HepG2 (cell line): Measurements from ENCODE around the gene LRRC15. TPM values are rescaled to one million over a fixed set of nuclear protein-coding genes. Genes with fewer than 3 reads are reported as not detected.

ENCODE experiments used
- ATAC-seq: fragments of 200-7000 bp; cut with Tn5 transposase; 3 replicates; pipeline ENCODE4 v1.9.1; 2020; ENCODE audit warnings: mild to moderate bottlenecking, moderate library complexity
- BruUV-seq: library from RNA; stranded (reverse); fragments of 400-500 nt; replicated peaks from 2 replicates; lab custom pipeline; 2021; lab: Mats Ljungman, UMichigan
- CTCF ChIA-PET: fragments of 300-600 bp; formaldehyde crosslinking; extraction: SDS; loops from one replicate; lab custom pipeline; 2021; ENCODE audit warnings: low total read pairs, inconsistent platforms, low intra/inter-chr PET ratio; lab: Yijun Ruan, JAX
- POLR2A ChIA-PET: fragments of 350-600 bp; sonication (Branson Sonifier 250); formaldehyde crosslinking; loops from one replicate; lab custom pipeline; 2020; ENCODE audit warnings: antibody characterized with exemption, inconsistent platforms; lab: Yijun Ruan, JAX
- DNase-seq: peaks from one replicate; pipeline ENCODE4 v3.0.0-alpha.2; 2015; ENCODE audit warnings: low spot score
- FAIRE-seq: peaks from 3 replicates; lab custom pipeline; 2011; peaks lifted over from hg19 to GRCh38; lab: Jason Lieb, UNC
- H2AFZ ChIP-seq: one replicate; pipeline ENCODE4 v1.6.1; 2011; ENCODE audit warnings: low read length, inconsistent platforms
- H3K27ac ChIP-seq: fragments of 300-600 bp; 3 replicates; pipeline ENCODE4 v1.8.0; 2011; ENCODE audit warnings: mixed run types, mild to moderate bottlenecking, mixed read lengths, low read length, inconsistent platforms; ENCODE audit not compliant: insufficient read depth; ENCODE audit errors: extremely low read length
- H3K27me3 ChIP-seq, 2 experiments: fragments of 200-600 bp in 1 of 2; 2 replicates in 1 of 2; 3 replicates in 1 of 2; pipeline versions ENCODE4 v1.6.0 to v1.8.0; 2011; ENCODE audit warnings: low read length in 2 of 2, mild to moderate bottlenecking in 2 of 2, moderate library complexity in 2 of 2, inconsistent platforms in 1 of 2; ENCODE audit not compliant: insufficient read depth in 2 of 2, control insufficient read depth in 1 of 2
- H3K36me3 ChIP-seq, 2 experiments: fragments of 200-600 bp in 1 of 2; replicated peaks in 1 of 2; 2 replicates in 1 of 2; 3 replicates in 1 of 2; pipeline versions ENCODE4 v1.5.1 to v1.8.0; 2011; ENCODE audit warnings: low read length in 2 of 2, inconsistent platforms in 1 of 2; ENCODE audit not compliant: insufficient read depth in 2 of 2, control insufficient read depth in 1 of 2
- H3K4me1 ChIP-seq: 2 replicates; pipeline ENCODE4 v1.5.1; 2012; ENCODE audit warnings: low read length, inconsistent platforms; ENCODE audit not compliant: insufficient read depth
- H3K4me2 ChIP-seq: 2 replicates; pipeline ENCODE4 v1.6.0; 2011; ENCODE audit warnings: low read depth, low read length, inconsistent platforms
- H3K4me3 ChIP-seq, 3 experiments: fragments of 200-600 bp in 1 of 3; sonication (generic), shearing (Covaris generic) in 1 of 3; replicated peaks in 1 of 3; 2 replicates each; pipeline ENCODE4 v1.5.1; 2011 to 2016; ENCODE audit warnings: low read length in 3 of 3, inconsistent platforms in 2 of 3, low read depth in 2 of 3, mild to moderate bottlenecking in 2 of 3, control low read depth in 1 of 3, mixed read lengths in 1 of 3; ENCODE audit not compliant: insufficient read depth in 1 of 3
- H3K79me2 ChIP-seq: one replicate; pipeline ENCODE4 v1.6.1; 2011; ENCODE audit warnings: low read length, inconsistent platforms; ENCODE audit not compliant: insufficient read depth
- H3K9ac ChIP-seq: 2 replicates; pipeline ENCODE4 v1.6.0; 2011; ENCODE audit warnings: mild to moderate bottlenecking, low read depth, low read length, inconsistent platforms; ENCODE audit not compliant: insufficient read depth
- H3K9me3 ChIP-seq: 2 replicates; pipeline ENCODE4 v1.5.1; 2012; ENCODE audit warnings: mild to moderate bottlenecking, low read length
- H4K20me1 ChIP-seq: 2 replicates; pipeline ENCODE4 v1.6.0; 2011; ENCODE audit warnings: inconsistent platforms, mild to moderate bottlenecking, low read length, moderate library complexity; ENCODE audit not compliant: insufficient read depth
- BCL6 ChIP-seq: IDR thresholded peaks from 2 replicates; pipeline ENCODE4 v1.6.1; 2016; ENCODE audit warnings: missing genetic modification reagents, missing compliant biosample characterization
- BRD4 ChIP-seq: sonication (generic); formaldehyde crosslinking; IDR thresholded peaks from 2 replicates; pipeline ENCODE4 v1.4.0; 2020; ENCODE audit warnings: missing genetic modification reagents
- CENPX ChIP-seq: sonication (generic); formaldehyde crosslinking; IDR thresholded peaks from 2 replicates; pipeline ENCODE4 v1.9.0; 2021; ENCODE audit warnings: mild to moderate bottlenecking, missing genetic modification reagents, moderate library complexity
- GATAD1 ChIP-seq: IDR thresholded peaks from 2 replicates; pipeline ENCODE4 v1.6.1; 2016; ENCODE audit warnings: missing genetic modification reagents, missing compliant biosample characterization
- HES4 ChIP-seq: sonication (generic); formaldehyde crosslinking; IDR thresholded peaks from 2 replicates; pipeline ENCODE4 v1.9.0; 2021; ENCODE audit warnings: mild to moderate bottlenecking, missing genetic modification reagents, borderline replicate concordance
- HNF4A ChIP-seq: sonication (generic); formaldehyde crosslinking; IDR thresholded peaks from 2 replicates; pipeline ENCODE4 v1.4.0; 2020; ENCODE audit warnings: missing genetic modification reagents
- HNRNPUL1 ChIP-seq: fragments of 200-400 bp; formaldehyde crosslinking; IDR thresholded peaks from 2 replicates; pipeline ENCODE4 v1.6.1; 2017; ENCODE audit warnings: low read depth, mild to moderate bottlenecking, low read length, moderate library complexity
- MIER2 ChIP-seq: IDR thresholded peaks from 2 replicates; pipeline ENCODE4 v1.6.1; 2016; ENCODE audit warnings: missing biosample characterization, missing genetic modification reagents
- NR2F1 ChIP-seq, 2 experiments: fragments of 450-650 bp in 1 of 2; formaldehyde crosslinking in 1 of 2; IDR thresholded peaks; 2 replicates each; pipeline versions ENCODE4 v1.5.0 to v1.6.1; 2016 to 2020; ENCODE audit warnings: mild to moderate bottlenecking in 1 of 2, missing compliant biosample characterization in 1 of 2, missing genetic modification reagents in 1 of 2, moderate library complexity in 1 of 2
- ONECUT2 ChIP-seq: sonication (generic); formaldehyde crosslinking; IDR thresholded peaks from 2 replicates; pipeline ENCODE4 v1.4.0; 2020; ENCODE audit warnings: missing genetic modification reagents
- SNAPC5 ChIP-seq: sonication (generic); formaldehyde crosslinking; IDR thresholded peaks from 2 replicates; pipeline ENCODE4 v1.8.1; 2023; ENCODE audit warnings: mild to moderate bottlenecking, missing genetic modification reagents, borderline replicate concordance
- TARDBP ChIP-seq: sonication (generic); formaldehyde crosslinking; IDR thresholded peaks from 2 replicates; pipeline ENCODE4 v1.8.0; 2022; ENCODE audit warnings: mild to moderate bottlenecking, missing genetic modification reagents
- TCF7 ChIP-seq: sonication (generic); IDR thresholded peaks from 2 replicates; pipeline ENCODE4 v1.6.1; 2016; ENCODE audit warnings: antibody characterized with exemption, low read depth
- TFE3 ChIP-seq: IDR thresholded peaks from 2 replicates; pipeline ENCODE4 v1.6.1; 2016
- THAP11 ChIP-seq: IDR thresholded peaks from 2 replicates; pipeline ENCODE4 v1.6.1; 2016; ENCODE audit warnings: missing biosample characterization, missing genetic modification reagents
- ZBTB2 ChIP-seq: sonication (generic); formaldehyde crosslinking; IDR thresholded peaks from 2 replicates; pipeline ENCODE4 v1.8.0; 2022; ENCODE audit warnings: low read depth, missing genetic modification reagents
- ZNF207 ChIP-seq: fragments of 450-650 bp; IDR thresholded peaks from 2 replicates; pipeline ENCODE4 v1.6.1; 2016; ENCODE audit warnings: antibody characterized with exemption, borderline replicate concordance
- ZNF24 ChIP-seq: fragments of 450-650 bp; IDR thresholded peaks from 2 replicates; pipeline ENCODE4 v1.6.1; 2017; ENCODE audit warnings: antibody characterized with exemption, mild to moderate bottlenecking
- ZNF468 ChIP-seq: sonication (generic); formaldehyde crosslinking; IDR thresholded peaks from 2 replicates; pipeline ENCODE4 v1.8.0; 2022; ENCODE audit warnings: mild to moderate bottlenecking, moderate library complexity, missing genetic modification reagents
- ZNF607 ChIP-seq: sonication (generic); formaldehyde crosslinking; IDR thresholded peaks from 2 replicates; pipeline ENCODE4 v1.5.1; 2020; ENCODE audit warnings: missing genetic modification reagents, mild to moderate bottlenecking, borderline replicate concordance
- ZNF776 ChIP-seq: sonication (generic); formaldehyde crosslinking; IDR thresholded peaks from 2 replicates; pipeline ENCODE4 v1.4.0; 2020; ENCODE audit warnings: mild to moderate bottlenecking, missing genetic modification reagents
- ZNF792 ChIP-seq: IDR thresholded peaks from 2 replicates; pipeline ENCODE4 v1.6.1; 2016
- WGBS: methylation state at CpG from one replicate; pipeline ENCODE4 v1.1.6; 2017; ENCODE audit warnings: low lambda C conversion rate; 5-methylcytosine and 5-hydroxymethylcytosine counted together
- in situ Hi-C: cut with HindIII; loops from 2 replicates; pipeline ENCODE4 v1.10.0; 2017; ENCODE audit warnings: low pct_unique_long_range_greater_than_20kb; ENCODE audit not compliant: extremely low pct_ligation_motif_present
- intact Hi-C: fragments of 100-400 bp; cut with micrococcal nuclease; formaldehyde crosslinking; loops from one replicate; pipeline ENCODE4 v1.10.0; 2022; ENCODE audit not compliant: unreplicated experiment
- polyA plus RNA-seq, 8 experiments: library from polyadenylated mRNA; depleted of rRNA in 3 of 8; stranded (reverse) in 7 of 8; unstranded in 1 of 8; fragments of >200 nt; fragmentation: Illumina TruSeq in 4 of 8; extraction: Trizol in 4 of 8; gene quantifications; 2 replicates each; pipeline versions ENCODE4 v1.2.1 to v1.2.3, GENCODE V29; 2011 to 2016; ENCODE audit warnings: low read depth in 4 of 8, missing spikeins in 1 of 8, mixed read lengths in 1 of 8; ENCODE audit not compliant: insufficient read depth in 1 of 8
- total RNA-seq, 5 experiments: library from RNA; depleted of rRNA; stranded (reverse); fragments of >200 nt; fragmentation: Illumina TruSeq; extraction: Trizol; gene quantifications; 2 replicates each; pipeline ENCODE4 v1.2.3, GENCODE V29; 2016; ENCODE audit warnings: low read depth in 1 of 5

Gene LRRC15
- total and polyA plus RNA-seq, 2 of the 13 experiments (the other 11 are each of a cell fraction or from before 2014, with no cell fraction given) = not detected

GRCh38 chr3:194333212-194333980 is 36.1 kb downstream of the LRRC15 start (continued):
- TF ChIP-seq ZBTB2 = peak; percentile 69
- TF ChIP-seq ZNF207 = no peak
- 0 out of 2 replicates have a peak, but pooled peaks have one; percentile 91 for TF ChIP-seq ZNF468 (CRISPR knock-in tag)
- TF ChIP-seq GATAD1 (CRISPR knock-in tag) = no peak
- TF ChIP-seq BCL6 = peak; percentile 88
- peak; percentile 15; the same call in 1 of the 2 replicates for TF ChIP-seq MIER2 (CRISPR knock-in tag)

- Histone ChIP-seq H3K9ac (peak overlapping the region; percentile 64; the same call in 1 of the 2 replicates), H3K27me3 (no peaks in the 10 kb centered on the region), H3K4me1 (peaks cover 59% of the 10 kb centered on the region), H3K27ac (peak overlapping the region; percentile 87), H3K79me2 (no peaks in the 10 kb centered on the region), H4K20me1 (no peaks in the 10 kb centered on the region), H3K9me3 (no peaks in the 10 kb centered on the region), H3K4me3 (peak overlapping the region in 2 of 3 experiments; percentile 22 to 61; a peak in 3 of 6 replicates), H3K4me2 (peak overlapping the region; percentile 80), H2AFZ (peak overlapping the region; percentile 35), H3K36me3 (no peaks in the 10 kb centered on the region)
- intact Hi-C loops = loop anchor here (1.0 to 5.0 kb wide), 2 partner anchors 71 to 259 kb away; no protein-coding TSS in a partner anchor
- in situ Hi-C loops = loop anchor here (5.0 kb wide), 2 partner anchors 69 to 264 kb away; no protein-coding TSS in a partner anchor
- FAIRE-seq = peak; percentile 95
- ATAC-seq = peak; percentile 42
- peak; percentile 62 for DNase-seq
- BruUV-seq = no TSS peak
- CTCF ChIA-PET = interaction anchor here (1.2 to 2.8 kb wide), 3 partner anchors 11 to 262 kb away, joined by 5 to 42 read pairs (median 9); no protein-coding TSS in a partner anchor
- WGBS = 16% methylated on average over 6 of the region's 7 CpGs
- POLR2A ChIA-PET = interaction anchor here (1.2 to 1.4 kb wide), 3 partner anchors 10 to 64 kb away, joined by 3 to 6 read pairs (median 5); partner anchors contain the start of gene CPN2
- TF ChIP-seq THAP11 (CRISPR knock-in tag) (peak; percentile 34), ZNF792 (CRISPR knock-in tag) (no peak), NR2F1 (CRISPR knock-in tag; IDR thresholded peaks at IDR 0.05) (peak; percentile 28 to 66; a peak in 3 of 4 replicates), HNRNPUL1 (no peak), TFE3 (CRISPR knock-in tag) (0 out of 2 replicates have a peak, but pooled peaks have one; percentile 4), HNF4A (peak; percentile 77), TARDBP (CRISPR knock-in tag) (0 out of 2 replicates have a peak, but pooled peaks have one; percentile 21), TCF7 (peak; percentile 46; the same call in 1 of the 2 replicates), ZNF607 (no peak), BRD4 (CRISPR knock-in tag) (peak; percentile 41; the same call in 1 of the 2 replicates), HES4 (CRISPR knock-in tag) (no peak), SNAPC5 (CRISPR knock-in tag) (peak; percentile 89), CENPX (CRISPR knock-in tag) (no peak), ZNF24 (0 out of 2 replicates have a peak, but pooled peaks have one; percentile 42), ZNF776 (CRISPR knock-in tag) (no peak), ONECUT2 (CRISPR knock-in tag) (peak; percentile 54)
These were observed 36.7 kb downstream of the LRRC15 start for GRCh38 chr3:194332858-194333211.
